ENCODE measurements around the gene TAOK3.

DNA sequence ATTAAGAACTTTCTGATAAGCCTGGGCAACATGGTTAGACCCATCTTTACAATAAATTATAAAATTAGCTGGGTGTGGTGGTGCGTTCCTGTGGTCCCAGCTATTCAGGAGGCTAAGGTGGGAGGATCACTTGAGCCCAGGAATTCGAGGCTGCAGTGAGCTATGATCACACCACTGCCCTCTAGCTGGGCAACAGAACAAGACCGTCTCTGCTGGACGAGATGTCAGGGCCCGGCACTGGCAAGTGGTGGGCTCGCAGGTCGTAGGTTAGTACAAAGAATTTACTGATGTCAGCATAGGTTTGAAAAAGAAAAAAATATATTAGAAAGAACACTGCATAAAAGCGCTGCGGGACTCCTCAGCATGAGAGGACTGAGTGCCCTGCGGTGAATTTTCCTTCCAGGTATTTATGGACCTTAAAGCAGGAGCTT is 253.2 kb downstream of the TAOK3 start:
- TF ChIP-seq, protein P1, sequence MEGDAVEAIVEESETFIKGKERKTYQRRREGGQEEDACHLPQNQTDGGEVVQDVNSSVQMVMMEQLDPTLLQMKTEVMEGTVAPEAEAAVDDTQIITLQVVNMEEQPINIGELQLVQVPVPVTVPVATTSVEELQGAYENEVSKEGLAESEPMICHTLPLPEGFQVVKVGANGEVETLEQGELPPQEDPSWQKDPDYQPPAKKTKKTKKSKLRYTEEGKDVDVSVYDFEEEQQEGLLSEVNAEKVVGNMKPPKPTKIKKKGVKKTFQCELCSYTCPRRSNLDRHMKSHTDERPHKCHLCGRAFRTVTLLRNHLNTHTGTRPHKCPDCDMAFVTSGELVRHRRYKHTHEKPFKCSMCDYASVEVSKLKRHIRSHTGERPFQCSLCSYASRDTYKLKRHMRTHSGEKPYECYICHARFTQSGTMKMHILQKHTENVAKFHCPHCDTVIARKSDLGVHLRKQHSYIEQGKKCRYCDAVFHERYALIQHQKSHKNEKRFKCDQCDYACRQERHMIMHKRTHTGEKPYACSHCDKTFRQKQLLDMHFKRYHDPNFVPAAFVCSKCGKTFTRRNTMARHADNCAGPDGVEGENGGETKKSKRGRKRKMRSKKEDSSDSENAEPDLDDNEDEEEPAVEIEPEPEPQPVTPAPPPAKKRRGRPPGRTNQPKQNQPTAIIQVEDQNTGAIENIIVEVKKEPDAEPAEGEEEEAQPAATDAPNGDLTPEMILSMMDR (conservative IDR thresholded peaks at IDR 0.05; ENCODE audit: low read length): no peak
- no peak for TF ChIP-seq EZH2phosphoT487 (IDR thresholded peaks at IDR 0.05; ENCODE audit: borderline replicate concordance)

Data from Loucy (cell line).